Mucosa of descending colon (tissue), 3 donors: Measurements from ENCODE around the gene JADE2. TPM values are rescaled to one million over a fixed set of nuclear protein-coding genes. Genes with fewer than 3 reads are reported as not detected.
A peak's percentile ranks its signal among the peaks of the same experiment; 100 is the strongest.
"Not testable (repeated sequence)": the region's sequence is repeated elsewhere in the genome, so short reads cannot be mapped to it uniquely, and the experiment has no call there.

Experiments used
- ATAC-seq: fragments of 200-7000 bp; cut with Tn5 transposase; one replicate; pipeline ENCODE4 v1.9.1; 2020; ENCODE audit warnings: mild to moderate bottlenecking, moderate library complexity
- DNase-seq, 3 donors: peaks; one replicate each; pipeline ENCODE4 v3.0.0-alpha.2; 2020
- H3K36me3 ChIP-seq: fragments of 200-600 bp; one replicate; pipeline ENCODE4 v1.8.0; 2021; ENCODE audit warnings: low read depth, mild to moderate bottlenecking
- H3K4me1 ChIP-seq: fragments of 200-600 bp; one replicate; pipeline ENCODE4 v1.8.0; 2021; ENCODE audit warnings: low read depth, mild to moderate bottlenecking
- H3K4me3 ChIP-seq: fragments of 200-600 bp; one replicate; pipeline ENCODE4 v1.8.0; 2021; ENCODE audit warnings: mild to moderate bottlenecking
- H3K9me3 ChIP-seq: fragments of 200-600 bp; one replicate; pipeline ENCODE4 v1.8.0; 2021; ENCODE audit warnings: mild to moderate bottlenecking
- CTCF ChIP-seq: fragments of 200-600 bp; IDR thresholded peaks from one replicate; pipeline ENCODE4 v1.8.0; 2022; ENCODE audit warnings: antibody characterized with exemption, mild to moderate bottlenecking
- intact Hi-C, 2 donors: fragments of 100-400 bp; cut with DNase I in 1 of 2; cut with micrococcal nuclease in 1 of 2; formaldehyde crosslinking; loops; one replicate each; pipeline versions ENCODE4 v1.11.0 to v1.11.1; 2022; cut with DNase I, micrococcal nuclease
- total RNA-seq, 3 donors: library from RNA; stranded (reverse); fragmentation: NEBNext Ultra II Directional in 2 of 3; extraction: Animal tissue kit (Norgen Biotek cat#: 25700) in 2 of 3; gene quantifications; one replicate each; pipeline versions ENCODE4 v1.2.1 to v1.2.4, GENCODE V29; 2021 to 2023
- donor health status: DM: no; HTN: no; CAD: no; lungs with moderate emphysema.
- donor health status: DM: no; HTN: no; CAD: no.
- donor health status: DM: no; HTN: yes; CAD: no.

JADE2 gene
- total RNA-seq, 3 donors from 2014 or later, result 31.9 to 69.9 (median 36.2) TPM

- intact Hi-C loops, result no loop called here
- DNase-seq, result peak; percentile 63 to 73 (median 65)
These were observed 13.4 kb upstream of the JADE2 start for GRCh38 chr5:134511796-134512660.

DNA sequence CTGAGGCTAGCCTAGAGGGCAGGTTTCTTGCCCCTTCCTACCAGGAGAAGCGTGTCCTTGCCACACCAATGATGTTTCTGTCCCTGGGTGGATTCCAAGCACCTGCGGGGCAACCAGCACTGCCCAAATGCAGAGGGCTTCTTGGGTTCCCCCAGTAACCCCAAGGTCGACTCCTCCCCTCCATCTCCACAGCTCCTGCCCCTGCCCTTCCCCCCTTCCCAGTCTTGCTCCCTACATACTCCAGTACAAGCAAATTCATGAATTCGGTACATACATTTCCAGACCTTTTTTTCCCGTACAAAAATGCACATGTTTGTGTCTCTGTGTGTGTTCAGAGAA is 12.8 kb upstream of the JADE2 start:
- Histone ChIP-seq H3K4me3 (no peak overlapping the region), H3K36me3 (no peaks in the 10 kb centered on the region), H3K4me1 (peaks cover 15% of the 10 kb centered on the region), H3K9me3 (no peaks in the 10 kb centered on the region)
- TF ChIP-seq CTCF, result no peak
- ATAC-seq, result no peak
- intact Hi-C loops, result no loop called here
- no peak for DNase-seq

More at GRCh38 chr5:134511796-134512660, 13.4 kb upstream of the JADE2 start:
- Histone ChIP-seq H3K4me1 (peaks cover 15% of the 10 kb centered on the region), H3K4me3 (no peak overlapping the region), H3K9me3 (no peaks in the 10 kb centered on the region), H3K36me3 (no peaks in the 10 kb centered on the region)
- ATAC-seq, result peak; percentile 54
- no peak for TF ChIP-seq CTCF

DNA sequence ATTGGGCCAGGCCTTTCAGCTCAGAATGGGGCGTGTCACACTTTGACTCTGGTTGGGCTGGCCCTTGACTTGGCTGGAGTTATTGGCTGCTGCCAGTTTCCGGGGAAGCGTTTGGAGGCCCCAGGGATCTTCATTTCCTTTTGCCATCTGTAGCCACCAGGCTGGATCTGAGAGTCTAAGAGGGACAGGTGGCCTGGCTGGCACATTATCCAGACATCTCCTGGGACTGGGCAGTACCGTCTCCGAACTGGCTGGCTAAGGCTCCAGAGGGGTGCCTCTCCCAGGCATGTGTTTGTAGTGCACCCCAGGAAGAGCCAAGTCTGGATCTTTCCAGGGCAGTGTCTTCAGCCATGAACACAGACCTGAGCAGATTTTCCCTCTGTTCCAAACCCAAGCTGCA is 9.7 kb upstream of the JADE2 start:
- no peak for TF ChIP-seq CTCF
- no peak overlapping the region for H3K4me3 ChIP-seq
- no peak for ATAC-seq
- no peaks in the 10 kb centered on the region for H3K9me3 ChIP-seq
- intact Hi-C loops, result no loop called here
- H3K4me1 ChIP-seq, result peaks cover 2% of the 10 kb centered on the region
- H3K36me3 ChIP-seq, result no peaks in the 10 kb centered on the region
- DNase-seq, result no peak

- ATAC-seq, result not testable (repeated sequence)
These were observed 8.5 kb upstream of the JADE2 start for GRCh38 chr5:134516984-134517383.

DNA sequence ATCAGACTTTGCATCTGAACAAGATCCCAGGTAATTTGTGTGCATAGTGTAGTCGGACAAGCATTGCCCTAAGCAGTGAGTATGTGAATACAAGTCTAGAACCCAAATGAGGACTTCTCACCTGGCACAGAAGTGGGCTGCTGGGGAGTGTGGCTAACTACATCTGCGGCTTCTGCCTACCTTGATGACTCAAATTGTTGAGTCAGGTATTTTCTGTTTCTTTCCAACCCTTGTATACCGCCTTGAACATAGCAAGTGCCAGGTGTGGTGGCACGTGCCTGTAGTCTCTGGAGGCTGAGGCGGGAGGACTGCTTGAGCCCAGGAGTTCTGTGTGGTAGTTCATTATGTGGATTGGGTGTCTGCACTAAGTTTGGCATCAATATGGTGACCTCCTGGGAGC is 7.9 kb upstream of the JADE2 start:
- H3K4me3 ChIP-seq, result no peak overlapping the region
- no peak for TF ChIP-seq CTCF
- no peak for ATAC-seq
- H3K36me3 ChIP-seq, result no peaks in the 10 kb centered on the region
- no peaks in the 10 kb centered on the region for H3K9me3 ChIP-seq
- no peak for DNase-seq
- intact Hi-C loops, result no loop called here
- no peaks in the 10 kb centered on the region for H3K4me1 ChIP-seq

More at GRCh38 chr5:134516984-134517383, 8.5 kb upstream of the JADE2 start:
- H3K4me1 ChIP-seq, intact Hi-C loops, DNase-seq, H3K9me3 ChIP-seq, H3K36me3 ChIP-seq, H3K4me3 ChIP-seq: not testable (repeated sequence)

- Histone ChIP-seq H3K4me1 (no peaks in the 10 kb centered on the region), H3K9me3 (no peaks in the 10 kb centered on the region), H3K4me3 (no peak overlapping the region), H3K36me3 (no peaks in the 10 kb centered on the region)
- TF ChIP-seq CTCF, result no peak
- intact Hi-C loops, result loop anchor here in 1 of 2 donors (10.0 kb wide), 1 partner anchor 105 kb away; the partner anchor contains the start of gene CDKN2AIPNL
- DNase-seq (no peak), ATAC-seq (no peak)
These were observed 5.5 kb upstream of the JADE2 start for GRCh38 chr5:134519989-134520388.
